Lower leg skin (tissue), 4 donors: ENCODE measurements around the gene C12orf75. TPM values are rescaled to one million over a fixed set of nuclear protein-coding genes. Genes with fewer than 3 reads are reported as not detected.
"Not testable (repeated sequence)": the region's sequence is repeated elsewhere in the genome, so short reads cannot be mapped to it uniquely, and the experiment has no call there.

Source experiments
- DNase-seq, 2 donors: peaks; one replicate each; pipeline ENCODE4 v3.0.0-alpha.2; 2019; ENCODE audit warnings: low spot score in 2 of 2
- H3K4me3 ChIP-seq: fragments of 200-600 bp; sonication (generic); 2 replicates; pipeline ENCODE4 v1.5.1; 2017; ENCODE audit warnings: mild to moderate bottlenecking, low read depth; ENCODE audit not compliant: poor library complexity, severe bottlenecking
- CTCF ChIP-seq, 3 donors: fragments of 450-650 bp; IDR thresholded peaks; one replicate each; pipeline ENCODE4 v1.5.1; 2016; ENCODE audit warnings: antibody characterized with exemption in 3 of 3, mild to moderate bottlenecking in 3 of 3, moderate library complexity in 2 of 3
- POLR2A ChIP-seq, 2 donors: fragments of 450-650 bp; IDR thresholded peaks; one replicate each; pipeline ENCODE4 v1.6.1; 2016 to 2017; ENCODE audit warnings: antibody characterized with exemption in 2 of 2, mild to moderate bottlenecking in 1 of 2, moderate library complexity in 1 of 2
- WGBS, 2 donors: methylation state at CpG; one replicate each; pipeline ENCODE4 v1.1.5; 2018; 5-methylcytosine and 5-hydroxymethylcytosine counted together
- intact Hi-C: fragments of 100-400 bp; cut with DNase I; formaldehyde crosslinking; loops from one replicate; pipeline ENCODE4 v1.15.0; 2023; ENCODE audit warnings: low total_unique reads
- total RNA-seq, 4 donors: library from RNA; depleted of rRNA; stranded (reverse); fragments of >200 nt; gene quantifications; one replicate each; pipeline ENCODE4 v1.1.0, GENCODE V29; 2016

C12orf75 gene
- total RNA-seq, 4 donors from 2014 or later: 13.2 to 24.3 (median 15.4) TPM

DNA sequence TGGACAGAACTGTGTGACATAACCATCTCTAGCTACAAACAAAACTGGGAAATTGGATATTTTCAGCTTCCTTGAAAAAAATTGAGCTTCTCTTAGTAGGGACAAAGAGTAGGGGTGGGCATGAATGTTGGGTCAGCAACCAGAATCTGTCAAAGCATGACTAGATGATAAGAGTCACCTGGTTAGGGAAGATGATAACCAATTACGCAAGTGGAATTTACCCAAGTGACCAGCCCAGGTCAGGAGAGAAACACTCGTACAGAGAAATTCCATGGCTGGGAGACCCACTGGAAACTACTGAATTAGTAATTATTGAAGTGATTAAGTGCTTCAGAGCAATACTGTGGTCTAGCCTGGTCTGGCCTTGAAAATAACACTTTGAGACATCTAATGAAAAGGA lies 36.3 kb upstream of the C12orf75 start:
- 94 to 97% methylated on average over 2 of the region's 2 CpGs for WGBS, 2 donors
- intact Hi-C loops: no loop called here
- H3K4me3 ChIP-seq: no peak overlapping the region
- TF ChIP-seq POLR2A (IDR thresholded peaks at IDR 0.05): no peak
- no peak for TF ChIP-seq CTCF (IDR thresholded peaks at IDR 0.05)
- DNase-seq: no peak

DNA sequence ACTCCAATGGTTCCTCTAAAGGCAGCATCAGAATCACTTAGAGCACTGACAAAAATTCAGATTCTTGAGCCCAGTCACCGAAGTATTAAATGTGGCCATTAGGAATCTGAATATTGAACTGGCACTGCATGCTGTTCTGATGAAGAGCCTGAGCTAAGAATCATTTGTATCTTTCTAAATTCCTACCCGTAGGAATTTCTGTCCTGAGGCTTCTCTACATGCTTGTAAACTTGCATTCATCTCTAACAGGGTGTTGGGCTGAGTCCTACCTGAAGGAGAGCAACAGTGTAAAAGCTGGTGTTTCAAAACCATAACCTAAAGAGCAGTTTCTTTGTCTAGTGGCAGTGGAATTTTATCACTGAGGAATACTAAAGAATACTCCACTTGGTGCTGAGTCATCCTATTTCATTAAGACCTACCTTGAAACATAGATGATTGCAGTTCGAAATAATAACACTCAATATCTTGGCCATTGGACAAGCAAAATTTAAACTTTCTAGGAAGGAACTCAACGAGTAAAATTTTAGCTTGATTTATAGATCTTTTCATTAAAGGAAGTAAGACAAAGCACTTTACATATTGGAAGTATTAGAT lies 35.5 kb upstream of the C12orf75 start:
- TF ChIP-seq POLR2A (IDR thresholded peaks at IDR 0.05) (no peak), CTCF (IDR thresholded peaks at IDR 0.05) (no peak)
- intact Hi-C loops: no loop called here
- 58 to 65% methylated on average over 4 of the region's 4 CpGs for WGBS, 2 donors
- H3K4me3 ChIP-seq: no peak overlapping the region
- DNase-seq: no peak

- intact Hi-C loops: no loop called here
- 35 to 36% methylated on average over 8 of the region's 8 CpGs for WGBS, 2 donors
- DNase-seq: no peak
- no peak overlapping the region for H3K4me3 ChIP-seq
- TF ChIP-seq CTCF (IDR thresholded peaks at IDR 0.05) (no peak), POLR2A (IDR thresholded peaks at IDR 0.05) (no peak)
Measured at GRCh38 chr12:105296116-105297089, 34.1 kb upstream of the C12orf75 start.

DNA sequence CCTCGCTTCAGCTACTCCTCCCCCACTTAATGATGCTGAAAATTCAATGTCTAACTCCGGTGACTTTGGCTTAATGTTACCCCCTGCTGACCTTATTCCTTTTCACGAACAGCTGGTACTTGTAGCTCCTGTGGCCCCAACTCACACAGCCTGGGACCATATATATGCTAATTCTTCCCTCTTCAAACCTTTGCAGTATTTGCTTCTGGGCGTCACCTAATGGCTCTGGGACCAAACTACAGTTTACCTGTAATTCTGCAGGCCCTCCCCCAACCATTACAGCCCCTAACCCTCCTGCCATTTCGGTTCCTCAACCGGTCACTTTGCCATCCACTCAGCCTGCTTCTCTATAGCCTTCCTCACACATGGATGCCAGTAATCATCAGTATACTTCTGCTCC lies 29.6 kb upstream of the C12orf75 start:
- H3K4me3 ChIP-seq: no peak overlapping the region
- intact Hi-C loops: no loop called here
- TF ChIP-seq POLR2A (IDR thresholded peaks at IDR 0.05): no peak
- no peak for TF ChIP-seq CTCF (IDR thresholded peaks at IDR 0.05)
- WGBS, 2 donors: 91 to 93% methylated on average over 6 of the region's 6 CpGs
- DNase-seq: no peak

DNA sequence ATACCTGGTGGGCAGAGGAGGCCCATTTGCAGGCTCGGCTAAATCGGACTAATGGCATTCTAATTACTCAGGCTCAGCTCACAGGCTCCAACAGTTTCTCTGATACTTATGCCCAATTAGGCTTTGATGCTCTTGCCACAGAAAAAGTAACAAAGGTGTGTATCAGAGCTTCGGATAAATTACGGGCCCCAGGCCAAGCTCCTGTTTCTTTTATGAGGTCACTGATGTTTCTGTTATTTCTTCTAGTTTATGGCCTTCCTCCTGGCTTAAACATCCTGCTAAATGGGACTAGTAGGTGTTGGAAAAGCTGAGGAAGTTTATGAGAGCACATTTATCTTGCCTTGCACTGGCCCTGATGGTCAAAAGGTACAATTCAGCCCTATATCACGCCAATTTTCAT lies 28.8 kb upstream of the C12orf75 start:
- 61 to 78% methylated on average over 5 of the region's 5 CpGs for WGBS, 2 donors
- H3K4me3 ChIP-seq: no peak overlapping the region
- intact Hi-C loops: no loop called here
- DNase-seq: no peak
- TF ChIP-seq CTCF (IDR thresholded peaks at IDR 0.05) (no peak), POLR2A (IDR thresholded peaks at IDR 0.05) (no peak)

GRCh38 chr12:105302986-105303385 lies 27.5 kb upstream of the C12orf75 start:
- 84 to 92% methylated on average over 7 of the region's 7 CpGs for WGBS, 2 donors
- DNase-seq, intact Hi-C loops, H3K4me3 ChIP-seq: not testable (repeated sequence)

DNA sequence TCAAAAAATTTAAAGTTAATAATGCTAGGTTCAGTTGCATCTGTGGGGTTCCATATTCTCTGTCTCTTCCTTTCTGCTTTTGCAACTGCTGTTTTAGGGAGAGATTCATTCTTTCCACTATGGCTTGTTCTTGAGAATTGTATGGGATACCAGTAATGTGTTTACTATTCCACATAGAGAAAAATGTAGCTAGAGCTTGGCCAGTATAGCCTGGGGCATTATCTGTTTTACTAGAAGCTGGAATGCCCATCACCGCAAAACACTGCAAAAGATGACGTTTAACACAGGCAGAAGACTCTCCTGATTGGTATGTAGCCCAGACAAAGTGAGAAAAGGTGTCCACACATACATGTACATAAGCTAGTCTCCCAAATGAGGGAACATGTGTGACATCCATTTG lies 25.9 kb upstream of the C12orf75 start:
- H3K4me3 ChIP-seq, DNase-seq, intact Hi-C loops: not testable (repeated sequence)
- 80 to 98% methylated on average over 2 of the region's 2 CpGs for WGBS, 2 donors

- WGBS, 2 donors: 29 to 40% methylated on average over 6 of the region's 6 CpGs
- DNase-seq, H3K4me3 ChIP-seq, intact Hi-C loops: not testable (repeated sequence)
Measured at GRCh38 chr12:105307601-105308314, 22.7 kb upstream of the C12orf75 start.

DNA sequence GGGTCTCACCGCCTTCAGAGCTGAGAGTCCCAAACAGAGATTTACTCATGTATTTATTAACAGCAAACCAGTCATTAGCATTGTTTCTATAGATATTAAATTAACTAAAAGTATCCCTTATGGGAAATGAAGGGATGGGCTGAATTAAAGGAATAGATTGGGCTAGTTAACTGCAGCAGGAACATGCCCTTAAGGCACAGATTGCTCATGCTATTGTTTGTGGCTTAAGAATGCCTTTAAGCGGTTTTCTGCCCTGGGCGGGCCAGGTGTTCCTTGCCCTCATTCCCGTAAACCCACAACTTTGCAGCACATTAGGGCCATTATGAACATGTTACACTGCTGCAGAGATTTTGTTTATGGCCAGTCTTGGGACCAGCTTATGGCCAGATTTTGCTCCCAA lies 21.7 kb upstream of the C12orf75 start:
- H3K4me3 ChIP-seq, DNase-seq, intact Hi-C loops: not testable (repeated sequence)
- WGBS, 2 donors: 82 to 88% methylated on average over 4 of the region's 4 CpGs
